ENCODE data around the gene POLR3K.

- no peak for TF ChIP-seq POLR2AphosphoS5 (IDR thresholded peaks at IDR 0.05; ENCODE audit: low read depth, low read length)
- TF ChIP-seq REST (IDR thresholded peaks at IDR 0.05; ENCODE audit: insufficient read depth in 1 of 2, low read depth in 2 of 2, low read length in 2 of 2) = no peak
- TF ChIP-seq SIN3A (IDR thresholded peaks at IDR 0.05; ENCODE audit: borderline replicate concordance, insufficient read depth, low read length) = no peak
- TF ChIP-seq TAF1 (IDR thresholded peaks at IDR 0.05; ENCODE audit: borderline replicate concordance, insufficient read depth, low read length) = no peak
Observed at GRCh38 chr16:47234-47633, 6.2 kb downstream of the POLR3K start.

Data from PFSK-1 (cell line).